BLaER1 treated with 17β-estradiol and CSF1 and Interleukin-3, amounts not matched to agents 10 nM and 100 nM (cell line): ENCODE data around the gene TXNDC2.
"Not testable (repeated sequence)": the region's sequence is repeated elsewhere in the genome, so short reads cannot be mapped to it uniquely, and the experiment has no call there.

Experiments used
- H3K27ac ChIP-seq, 11 experiments: shearing (Covaris generic); formaldehyde crosslinking; 2 replicates each; pipeline ENCODE4 v1.8.1; 2022
- H3K27me3 ChIP-seq, 11 experiments: shearing (Covaris generic); formaldehyde crosslinking; 2 replicates each; pipeline ENCODE4 v1.8.1; 2022
- H3K36me3 ChIP-seq, 11 experiments: shearing (Covaris generic); formaldehyde crosslinking; 2 replicates each; pipeline ENCODE4 v1.8.1; 2022
- H3K4me1 ChIP-seq, 10 experiments: shearing (Covaris generic); formaldehyde crosslinking; 2 replicates each; pipeline ENCODE4 v1.8.1; 2022
- H3K4me2 ChIP-seq, 11 experiments: shearing (Covaris generic); formaldehyde crosslinking; 2 replicates each; pipeline ENCODE4 v1.8.1; 2022
- H3K4me3 ChIP-seq, 10 experiments: shearing (Covaris generic); formaldehyde crosslinking; 2 replicates each; pipeline ENCODE4 v1.8.1; 2022
- H3K9ac ChIP-seq, 11 experiments: shearing (Covaris generic); formaldehyde crosslinking; 2 replicates each; pipeline ENCODE4 v1.8.1; 2022
- H3K9me3 ChIP-seq, 11 experiments: shearing (Covaris generic); formaldehyde crosslinking; replicated peaks in 1 of 11; 2 replicates each; pipeline ENCODE4 v1.8.1; 2022
- H4K20me1 ChIP-seq, 11 experiments: shearing (Covaris generic); formaldehyde crosslinking; 2 replicates each; pipeline ENCODE4 v1.8.1; 2022
- Cebpa-rat ChIP-seq, 11 experiments: shearing (Covaris generic); IDR thresholded peaks; 2 replicates each; pipeline ENCODE4 v1.8.1; 2022

TXNDC2 gene

DNA sequence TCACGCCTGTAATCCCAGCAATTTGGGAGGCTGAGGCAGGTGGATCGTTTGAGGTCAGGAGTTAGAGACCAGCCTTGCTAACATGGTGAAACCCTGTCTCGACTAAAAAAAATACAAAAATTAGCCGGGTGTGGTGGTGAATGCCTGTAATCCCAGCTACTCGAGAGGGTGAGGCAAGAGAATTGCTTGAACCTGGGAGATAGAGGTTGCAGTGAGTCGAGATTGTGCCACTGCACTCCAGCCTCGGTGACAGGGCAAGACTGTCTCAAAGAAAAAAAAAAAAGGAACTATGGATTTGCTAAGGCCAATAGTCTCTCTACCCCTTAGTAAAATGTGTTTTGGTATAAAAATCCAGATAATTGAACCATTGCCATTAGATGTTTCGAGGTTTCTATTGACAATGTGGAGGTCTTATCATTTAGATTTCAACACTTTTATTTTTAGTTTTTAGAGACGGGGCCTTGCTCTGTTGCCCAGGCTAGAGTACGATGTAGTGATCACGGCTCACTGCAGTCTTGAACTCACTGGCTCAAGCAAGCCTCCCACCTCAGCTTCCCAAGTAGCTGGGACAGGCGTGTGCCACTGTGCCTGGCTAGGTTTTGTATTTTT is 1.1 kb upstream of the TXNDC2 start:
- TF ChIP-seq Cebpa-rat (IDR thresholded peaks at IDR 0.05): no peak
- no peak overlapping the region for H3K4me2 ChIP-seq
- no peaks in the 10 kb centered on the region for H3K36me3 ChIP-seq
- H3K27ac ChIP-seq: no peak overlapping the region
- no peaks in the 10 kb centered on the region for H3K4me1 ChIP-seq
- no peak overlapping the region for H3K9ac ChIP-seq
- H3K9me3 ChIP-seq: peaks cover 0 to 12% (median 0%) of the 10 kb centered on the region in 11 experiments; a peak in 3 of 22 replicates
- no peak overlapping the region for H3K4me3 ChIP-seq
- H4K20me1 ChIP-seq: no peaks in the 10 kb centered on the region
- no peaks in the 10 kb centered on the region for H3K27me3 ChIP-seq

DNA sequence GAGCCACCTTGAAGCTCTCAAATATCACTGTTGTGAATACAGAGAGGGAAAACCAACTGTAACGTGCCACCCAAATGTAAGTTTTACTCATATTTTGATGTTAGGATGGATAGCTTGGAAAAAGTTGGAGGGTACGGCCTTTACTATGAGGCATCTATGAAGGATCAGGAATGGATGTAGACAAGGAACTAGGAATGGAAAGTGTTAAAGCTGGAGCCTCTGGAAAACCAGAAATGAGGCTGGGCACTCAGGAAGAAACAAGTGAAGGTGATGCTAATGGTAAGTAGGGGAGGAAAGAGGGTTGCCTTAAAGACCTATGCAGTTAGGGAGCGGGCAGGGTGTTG is 204 bp downstream of the TXNDC2 start:
- Histone ChIP-seq H4K20me1 (no peaks in the 10 kb centered on the region), H3K27me3 (no peaks in the 10 kb centered on the region), H3K9me3 (peaks cover 0 to 12% (median 0%) of the 10 kb centered on the region in 11 experiments; a peak in 3 of 22 replicates), H3K4me1 (no peaks in the 10 kb centered on the region), H3K9ac (no peak overlapping the region), H3K4me2 (no peak overlapping the region), H3K27ac (no peak overlapping the region), H3K36me3 (no peaks in the 10 kb centered on the region), H3K4me3 (no peak overlapping the region)
- no peak for TF ChIP-seq Cebpa-rat (IDR thresholded peaks at IDR 0.05)

DNA sequence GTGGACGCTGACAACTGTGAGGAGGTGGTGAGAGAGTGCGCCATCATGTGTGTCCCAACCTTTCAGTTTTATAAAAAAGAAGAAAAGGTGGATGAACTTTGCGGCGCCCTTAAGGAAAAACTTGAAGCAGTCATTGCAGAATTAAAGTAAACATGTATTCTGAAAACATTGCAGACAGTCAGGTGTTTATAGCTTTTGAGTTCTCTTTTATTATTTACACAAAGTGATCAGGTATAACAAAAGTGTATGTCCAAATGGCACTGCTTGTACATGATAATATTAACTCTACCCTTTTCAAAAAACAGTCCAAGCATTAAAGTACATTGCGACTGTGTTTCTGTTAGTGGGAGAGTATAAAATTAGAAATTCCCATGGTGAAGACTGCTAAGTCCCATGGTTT is 2.2 kb downstream of the TXNDC2 start:
- Histone ChIP-seq H3K27ac (no peak overlapping the region), H3K36me3 (no peaks in the 10 kb centered on the region), H3K9ac (no peak overlapping the region), H3K9me3 (peaks cover 0 to 12% (median 0%) of the 10 kb centered on the region in 11 experiments; a peak in 3 of 22 replicates), H3K27me3 (no peaks in the 10 kb centered on the region), H3K4me3 (no peak overlapping the region), H4K20me1 (no peaks in the 10 kb centered on the region), H3K4me2 (no peak overlapping the region), H3K4me1 (no peaks in the 10 kb centered on the region)
- TF ChIP-seq Cebpa-rat (IDR thresholded peaks at IDR 0.05): no peak

DNA sequence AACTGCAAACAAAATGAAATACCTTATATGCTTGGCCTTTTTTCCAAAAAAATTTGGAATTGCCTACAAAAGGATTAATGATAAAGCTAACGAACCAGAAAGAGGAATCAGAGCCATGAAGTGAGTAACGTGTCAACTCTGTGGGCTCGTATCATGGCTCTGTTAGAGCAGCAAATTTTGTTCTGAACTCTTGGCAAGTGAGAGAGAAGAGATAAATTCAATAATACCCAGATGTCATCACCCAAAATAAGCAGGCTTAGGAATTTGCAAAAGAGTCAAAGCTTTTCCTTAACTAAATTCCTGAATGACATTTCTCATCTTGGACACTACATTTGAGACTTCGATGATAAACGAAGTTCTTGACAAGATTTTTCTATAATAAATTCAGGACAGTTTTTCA is 4.4 kb downstream of the TXNDC2 start:
- peaks cover 0 to 12% (median 0%) of the 10 kb centered on the region in 11 experiments; a peak in 3 of 22 replicates for H3K9me3 ChIP-seq
- TF ChIP-seq Cebpa-rat (IDR thresholded peaks at IDR 0.05): no peak
- H3K4me3 ChIP-seq: no peak overlapping the region
- H3K27me3 ChIP-seq: no peaks in the 10 kb centered on the region
- no peaks in the 10 kb centered on the region for H3K4me1 ChIP-seq
- H4K20me1 ChIP-seq: no peaks in the 10 kb centered on the region
- no peak overlapping the region for H3K4me2 ChIP-seq
- H3K36me3 ChIP-seq: no peaks in the 10 kb centered on the region
- no peak overlapping the region for H3K9ac ChIP-seq
- no peak overlapping the region for H3K27ac ChIP-seq

DNA sequence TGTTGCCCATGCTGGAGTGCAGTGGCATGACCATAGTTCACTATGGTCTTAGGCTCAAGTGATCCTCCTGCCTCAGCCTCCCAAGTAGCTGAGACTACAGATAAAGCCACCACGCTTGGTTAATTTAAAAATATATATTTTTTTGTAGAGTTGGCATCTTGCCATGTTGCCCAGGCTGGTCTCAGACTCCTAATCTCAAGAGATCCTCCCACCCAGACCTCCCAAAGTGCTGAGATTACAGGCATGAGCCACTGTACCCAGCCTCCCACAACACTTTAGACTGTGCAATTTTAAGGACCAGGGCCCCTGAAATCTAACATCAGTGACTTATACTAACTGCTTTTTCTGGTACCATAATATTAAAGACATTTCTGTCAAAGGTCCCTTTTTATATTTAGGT is 5.2 kb downstream of the TXNDC2 start:
- Histone ChIP-seq H3K27ac (no peak overlapping the region), H3K4me1 (no peaks in the 10 kb centered on the region), H3K9ac (no peak overlapping the region), H4K20me1 (no peaks in the 10 kb centered on the region), H3K9me3 (peaks cover 0 to 12% (median 0%) of the 10 kb centered on the region in 11 experiments; a peak in 3 of 22 replicates), H3K4me3 (no peak overlapping the region), H3K4me2 (no peak overlapping the region), H3K36me3 (no peaks in the 10 kb centered on the region), H3K27me3 (no peaks in the 10 kb centered on the region)
- no peak for TF ChIP-seq Cebpa-rat (IDR thresholded peaks at IDR 0.05)

DNA sequence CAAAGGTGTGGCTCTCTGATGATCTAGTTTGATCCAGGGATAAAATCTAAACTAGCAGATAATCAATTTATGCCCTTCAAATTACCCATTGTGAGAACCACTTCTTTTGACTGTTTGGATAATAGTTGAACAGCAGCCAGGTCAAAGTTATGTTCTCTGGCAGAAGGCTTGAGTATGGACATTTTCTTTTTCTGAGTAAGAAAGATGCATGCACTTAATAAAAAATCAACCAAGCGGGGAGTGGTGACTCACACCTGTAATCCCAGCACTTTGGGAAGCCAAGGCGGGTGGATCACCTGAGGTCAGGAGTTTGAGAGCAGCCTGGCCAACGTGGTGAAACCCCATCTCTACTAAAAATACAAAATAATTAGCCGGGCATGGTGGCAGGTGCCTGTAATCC is 5.7 kb downstream of the TXNDC2 start:
- peaks cover 0 to 12% (median 0%) of the 10 kb centered on the region in 11 experiments; a peak in 3 of 22 replicates for H3K9me3 ChIP-seq
- H3K4me1 ChIP-seq, H3K27me3 ChIP-seq, H3K27ac ChIP-seq, H3K4me2 ChIP-seq, H4K20me1 ChIP-seq, H3K36me3 ChIP-seq, H3K9ac ChIP-seq, H3K4me3 ChIP-seq: not testable (repeated sequence)

DNA sequence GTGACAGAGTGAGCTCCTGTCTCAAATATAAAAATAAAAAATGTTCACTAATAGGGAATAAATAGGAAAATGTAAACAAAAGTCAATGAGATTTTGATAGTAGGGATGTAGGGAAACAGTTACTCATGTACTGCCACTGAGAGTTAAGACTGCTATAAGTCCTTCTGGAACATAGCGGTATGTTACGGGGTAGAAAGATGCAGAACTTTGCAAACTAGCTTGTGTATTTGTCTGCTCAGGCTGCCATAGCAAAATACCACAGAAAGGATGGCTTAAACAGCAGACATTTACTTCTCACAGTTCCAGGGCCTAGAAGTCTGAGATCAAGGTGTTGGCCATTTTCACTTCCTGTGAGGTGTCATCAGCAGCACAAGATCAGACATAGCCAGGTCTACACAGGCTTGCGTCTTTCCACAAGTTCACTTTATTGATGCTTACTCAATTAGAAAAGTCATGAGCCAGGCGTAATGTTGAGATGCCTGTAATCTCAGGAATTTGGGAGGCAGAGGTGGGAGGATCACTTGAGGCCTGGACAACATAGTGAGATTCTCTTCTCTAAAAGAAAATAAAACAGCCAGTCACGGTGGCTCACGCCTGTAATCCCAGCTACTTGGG is 8.8 kb downstream of the TXNDC2 start:
- no peaks in the 10 kb centered on the region for H3K36me3 ChIP-seq
- H3K4me1 ChIP-seq: peaks cover 0 to 10% (median 0%) of the 10 kb centered on the region in 10 experiments; a peak in 6 of 20 replicates
- H4K20me1 ChIP-seq: no peaks in the 10 kb centered on the region
- H3K27me3 ChIP-seq: no peaks in the 10 kb centered on the region
- H3K9ac ChIP-seq: no peak overlapping the region
- no peak for TF ChIP-seq Cebpa-rat (IDR thresholded peaks at IDR 0.05)
- no peaks in the 10 kb centered on the region for H3K9me3 ChIP-seq
- no peak overlapping the region for H3K27ac ChIP-seq
- H3K4me3 ChIP-seq: no peak overlapping the region
- no peak overlapping the region for H3K4me2 ChIP-seq

DNA sequence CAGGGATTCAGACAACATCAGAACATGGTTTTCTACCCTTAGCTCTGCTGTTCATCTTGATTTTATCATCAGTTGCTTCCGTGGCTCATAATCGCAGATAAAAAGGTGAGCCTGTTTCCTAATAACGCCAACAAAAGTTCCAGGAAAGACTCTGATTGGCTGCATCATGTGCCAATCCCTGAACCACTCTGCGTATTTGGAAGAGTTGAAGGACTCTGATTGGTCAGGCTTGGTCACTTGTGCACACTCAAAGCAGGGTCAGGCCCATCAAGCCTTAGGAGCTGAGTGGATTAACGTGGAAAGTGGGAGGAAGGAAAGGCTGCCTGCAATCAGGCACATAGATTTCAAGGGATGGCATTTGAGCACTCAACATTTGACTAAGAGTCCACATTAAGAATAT is 11.4 kb downstream of the TXNDC2 start:
- H3K9me3 ChIP-seq: no peaks in the 10 kb centered on the region
- no peak overlapping the region for H3K9ac ChIP-seq
- no peaks in the 10 kb centered on the region for H4K20me1 ChIP-seq
- no peaks in the 10 kb centered on the region for H3K27me3 ChIP-seq
- no peak overlapping the region for H3K27ac ChIP-seq
- H3K4me2 ChIP-seq: no peak overlapping the region
- no peak overlapping the region for H3K4me3 ChIP-seq
- TF ChIP-seq Cebpa-rat (IDR thresholded peaks at IDR 0.05): no peak
- no peaks in the 10 kb centered on the region for H3K36me3 ChIP-seq
- H3K4me1 ChIP-seq: peaks cover 0 to 10% (median 0%) of the 10 kb centered on the region in 10 experiments; a peak in 7 of 20 replicates

DNA sequence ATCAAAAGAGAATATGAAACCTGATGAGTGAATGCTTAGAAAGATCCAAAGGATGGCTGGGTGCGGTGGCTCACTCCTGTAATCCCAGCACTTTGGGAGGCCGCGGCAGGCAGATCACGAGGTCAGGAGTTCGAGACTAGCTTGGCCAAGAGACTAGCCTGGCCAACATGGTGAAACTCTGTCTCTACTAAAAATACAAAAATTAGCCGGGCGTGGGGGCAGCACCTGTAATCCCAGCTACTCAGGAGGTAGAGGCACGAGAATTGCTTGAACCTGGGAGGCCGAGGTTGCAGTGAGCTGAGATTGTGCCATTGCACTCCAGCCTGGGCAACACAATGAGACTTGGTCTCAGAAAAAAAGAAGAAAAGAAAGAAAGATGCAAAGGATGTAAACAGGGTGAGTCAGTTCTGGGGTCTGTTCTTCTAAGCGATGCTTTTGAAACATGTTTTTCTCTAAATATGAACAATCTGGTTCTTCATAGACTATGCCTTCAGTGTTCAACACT is 12.1 kb downstream of the TXNDC2 start:
- H3K4me1 ChIP-seq, H3K4me2 ChIP-seq, H3K9ac ChIP-seq: not testable (repeated sequence)

More for the DNA sequence above, 12.1 kb downstream of the TXNDC2 start:
- not testable (repeated sequence) for H3K4me3 ChIP-seq, H3K9me3 ChIP-seq, H3K27me3 ChIP-seq, H3K27ac ChIP-seq, H4K20me1 ChIP-seq, H3K36me3 ChIP-seq
